Hepatocyte (in vitro differentiated cells): Measurements from ENCODE around the gene RAB6A.

ENCODE experiments used
- CTCF ChIP-seq: fragments of 200-600 bp; sonication (generic); IDR thresholded peaks from 2 replicates; pipeline ENCODE4 v1.5.1; 2016; ENCODE audit warnings: antibody characterized with exemption, mild to moderate bottlenecking; ENCODE audit not compliant: poor library complexity
- EZH2 ChIP-seq: fragments of 200-600 bp; sonication (generic); IDR thresholded peaks from 2 replicates; pipeline ENCODE4 v1.6.1; 2016; ENCODE audit warnings: antibody characterized with exemption, mild to moderate bottlenecking, borderline replicate concordance
- EZH2phosphoT487 ChIP-seq: fragments of 200-600 bp; sonication (generic); IDR thresholded peaks from one replicate; pipeline ENCODE4 v1.6.1; 2018; ENCODE audit warnings: antibody characterized with exemption, mild to moderate bottlenecking, low read depth, moderate library complexity; ENCODE audit not compliant: unreplicated experiment, severe bottlenecking

- no peak for TF ChIP-seq CTCF
- TF ChIP-seq EZH2phosphoT487: no peak
- TF ChIP-seq EZH2: no peak
Observed at GRCh38 chr11:73728000-73728399, 32.9 kb downstream of the RAB6A start.
